Ectodermal cell (in vitro differentiated cells): ENCODE measurements around the gene PPP3CB.
"Not testable (repeated sequence)": the region's sequence is repeated elsewhere in the genome, so short reads cannot be mapped to it uniquely, and the experiment has no call there.

ENCODE experiments used
- H3K27ac ChIP-seq: 2 replicates; pipeline ENCODE4 v1.7.0; 2013; ENCODE audit warnings: mild to moderate bottlenecking, low read depth, low read length; ENCODE audit not compliant: insufficient read depth, poor library complexity, severe bottlenecking
- H3K27me3 ChIP-seq: 2 replicates; pipeline ENCODE4 v1.7.0; 2013; ENCODE audit warnings: mild to moderate bottlenecking, low read length; ENCODE audit not compliant: insufficient read depth, control insufficient read depth, poor library complexity, severe bottlenecking
- H3K36me3 ChIP-seq: one replicate; pipeline ENCODE4 v1.7.0; 2013; ENCODE audit warnings: low read length; ENCODE audit not compliant: control insufficient read depth, insufficient read depth
- H3K4me1 ChIP-seq: one replicate; pipeline ENCODE4 v1.7.0; 2013; ENCODE audit warnings: low read length; ENCODE audit not compliant: control insufficient read depth, insufficient read depth
- H3K4me3 ChIP-seq: 2 replicates; pipeline ENCODE4 v1.7.0; 2013; ENCODE audit warnings: low read depth, low read length, control low read depth; ENCODE audit not compliant: insufficient read depth
- H3K9me3 ChIP-seq: 2 replicates; pipeline ENCODE4 v1.7.0; 2013; ENCODE audit warnings: mild to moderate bottlenecking, low read length, moderate library complexity; ENCODE audit not compliant: control insufficient read depth
- WGBS, 2 experiments: methylation state at CpG; one replicate each; pipeline ENCODE4 v1.1.7; 2013; ENCODE audit warnings: missing lambda C conversion rate in 2 of 2; 5-methylcytosine and 5-hydroxymethylcytosine counted together

PPP3CB gene

DNA sequence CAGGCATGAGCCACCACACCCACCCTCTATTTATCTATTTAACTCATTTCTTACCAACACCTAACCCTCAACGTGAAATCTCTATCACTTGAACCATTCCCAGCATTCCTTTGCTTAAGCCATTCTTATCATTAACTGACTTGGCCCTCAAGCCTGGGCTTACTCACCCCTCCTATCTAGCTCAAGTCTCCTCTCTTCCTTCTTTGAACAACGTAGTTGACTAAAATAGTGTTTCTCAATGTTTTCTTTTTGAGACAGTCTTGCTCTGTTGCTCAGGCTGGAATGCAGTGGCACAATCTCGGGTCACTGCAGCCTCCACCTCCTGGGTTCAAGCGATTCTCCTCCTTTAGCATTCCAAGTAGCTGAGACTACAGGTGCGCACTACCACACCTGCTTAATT, 89.0 kb downstream of the PPP3CB start:
- Histone ChIP-seq H3K36me3 (no peaks in the 10 kb centered on the region), H3K27me3 (no peaks in the 10 kb centered on the region), H3K4me1 (no peaks in the 10 kb centered on the region), H3K4me3 (no peak overlapping the region), H3K9me3 (no peaks in the 10 kb centered on the region), H3K27ac (no peak overlapping the region)
- 93 to 94% methylated on average over 5 of the region's 5 CpGs for WGBS, 2 experiments

DNA sequence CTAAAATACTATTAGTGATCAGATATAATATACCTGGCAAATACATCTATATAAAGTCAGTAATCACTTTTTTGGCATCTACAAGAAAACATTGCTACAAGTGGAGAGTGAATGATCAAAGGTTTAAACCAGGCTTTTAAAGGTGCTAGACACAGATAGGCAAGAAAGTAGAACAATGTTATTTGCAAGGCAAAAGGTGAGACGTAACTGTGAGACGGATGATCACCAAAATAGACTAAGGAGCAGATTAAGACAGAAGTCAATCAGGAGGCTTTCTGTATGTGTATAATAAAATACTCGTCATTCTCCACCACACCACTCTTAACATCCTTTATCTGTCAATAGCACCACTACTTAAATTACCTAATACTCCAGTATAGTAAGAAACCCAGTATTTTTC, 90.3 kb downstream of the PPP3CB start:
- H3K36me3 ChIP-seq: no peaks in the 10 kb centered on the region

DNA sequence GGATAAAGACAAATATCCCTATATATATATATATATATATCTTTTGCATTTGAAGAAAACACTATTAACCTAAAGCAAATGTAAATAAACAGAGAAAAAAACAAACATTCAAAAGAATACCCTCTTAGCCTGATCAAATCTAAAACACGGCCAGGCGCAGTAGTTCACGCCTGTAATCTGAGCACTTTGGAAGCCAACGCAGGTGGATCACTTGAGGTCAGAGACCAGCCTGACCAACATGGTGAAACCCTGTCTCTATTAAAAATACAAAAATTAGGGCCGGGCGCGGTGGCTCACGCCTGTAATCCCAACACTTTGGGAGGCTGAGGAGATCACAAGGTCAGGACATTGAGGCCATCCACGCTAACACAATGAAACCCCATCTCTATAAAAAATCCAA, 91.1 kb downstream of the PPP3CB start:
- Histone ChIP-seq H3K36me3 (no peaks in the 10 kb centered on the region), H3K4me3 (no peak overlapping the region), H3K27ac (no peak overlapping the region), H3K4me1 (no peaks in the 10 kb centered on the region), H3K9me3 (no peaks in the 10 kb centered on the region), H3K27me3 (no peaks in the 10 kb centered on the region)
- 91 to 95% methylated on average over 9 of the region's 9 CpGs for WGBS, 2 experiments

More for the DNA sequence above, 90.3 kb downstream of the PPP3CB start:
- Histone ChIP-seq H3K4me1 (no peaks in the 10 kb centered on the region), H3K27ac (no peak overlapping the region), H3K27me3 (no peaks in the 10 kb centered on the region), H3K9me3 (no peaks in the 10 kb centered on the region), H3K4me3 (no peak overlapping the region)
- 93 to 94% methylated on average over 3 of the region's 3 CpGs for WGBS, 2 experiments

DNA sequence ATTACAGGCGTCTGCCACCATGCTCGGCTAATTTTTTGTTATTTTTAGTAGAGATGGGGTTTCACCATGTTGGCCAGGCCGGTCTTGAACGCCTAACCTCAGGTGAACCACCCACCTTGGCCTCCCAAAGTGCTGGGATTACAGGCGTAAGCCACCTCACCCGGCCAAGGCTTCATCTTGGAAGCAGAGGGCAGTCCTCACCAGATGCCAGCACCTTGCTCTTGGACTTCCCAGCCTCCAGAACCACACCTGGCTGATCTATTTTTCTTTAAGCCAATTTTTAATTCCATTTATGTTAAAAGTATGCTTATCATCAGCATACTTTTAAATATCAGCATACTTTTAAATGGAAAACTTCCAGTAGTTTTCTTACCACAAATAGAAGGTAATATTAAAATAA, 94.2 kb downstream of the PPP3CB start:
- Histone ChIP-seq H3K9me3 (no peaks in the 10 kb centered on the region), H3K4me3 (no peak overlapping the region), H3K4me1 (no peaks in the 10 kb centered on the region), H3K36me3 (no peaks in the 10 kb centered on the region), H3K27ac (no peak overlapping the region), H3K27me3 (no peaks in the 10 kb centered on the region)
- 92 to 94% methylated on average over 6 of the region's 6 CpGs for WGBS, 2 experiments

DNA sequence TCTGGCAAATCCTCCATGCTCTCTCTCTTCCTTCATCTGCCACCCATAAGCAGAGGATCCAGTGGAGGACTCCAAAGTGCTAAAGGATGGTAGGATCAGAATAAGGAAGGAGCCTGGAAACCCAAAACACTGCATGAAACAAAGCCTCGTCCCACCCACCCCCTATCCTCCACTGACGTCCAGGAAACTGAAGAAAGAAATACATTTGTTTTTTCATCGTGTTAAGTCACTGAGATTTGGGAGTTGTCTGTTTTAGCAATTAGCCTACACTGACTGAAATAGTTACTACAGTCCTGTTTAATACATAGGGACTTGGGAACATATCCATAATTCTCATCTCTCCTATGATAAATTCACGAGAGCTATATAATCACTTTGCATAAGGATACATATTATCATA, 96.8 kb downstream of the PPP3CB start:
- Histone ChIP-seq H3K4me3 (no peak overlapping the region), H3K4me1 (no peaks in the 10 kb centered on the region), H3K27me3 (no peaks in the 10 kb centered on the region), H3K36me3 (peaks cover 3% of the 10 kb centered on the region), H3K27ac (no peak overlapping the region), H3K9me3 (no peaks in the 10 kb centered on the region)
- 92 to 95% methylated on average over 4 of the region's 4 CpGs for WGBS, 2 experiments

DNA sequence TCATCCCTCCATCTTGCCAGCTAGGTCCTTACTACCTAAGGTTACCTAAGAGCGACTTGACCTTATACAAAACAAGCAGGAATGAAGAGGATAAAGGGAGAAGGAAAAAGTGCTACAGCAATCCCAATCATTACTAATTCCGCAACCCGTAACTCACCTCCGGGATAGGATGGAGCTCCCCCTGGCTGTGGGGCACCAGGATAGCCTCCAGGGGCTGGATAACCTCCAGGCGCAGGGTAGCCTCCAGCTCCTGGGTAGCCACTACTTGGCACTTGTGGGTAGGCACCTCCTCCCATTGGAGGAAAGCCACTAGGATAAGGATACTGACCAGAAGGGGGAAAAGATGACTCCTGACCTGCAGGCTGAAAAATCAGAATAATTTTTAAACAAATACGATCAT, 97.8 kb downstream of the PPP3CB start:
- H3K4me3 ChIP-seq: no peak overlapping the region
- 96 to 97% methylated on average over 4 to 6 of the region's 6 CpGs for WGBS, 2 experiments
- no peaks in the 10 kb centered on the region for H3K27me3 ChIP-seq
- peaks cover 3% of the 10 kb centered on the region for H3K36me3 ChIP-seq
- no peaks in the 10 kb centered on the region for H3K4me1 ChIP-seq
- H3K27ac ChIP-seq: no peak overlapping the region
- no peaks in the 10 kb centered on the region for H3K9me3 ChIP-seq

DNA sequence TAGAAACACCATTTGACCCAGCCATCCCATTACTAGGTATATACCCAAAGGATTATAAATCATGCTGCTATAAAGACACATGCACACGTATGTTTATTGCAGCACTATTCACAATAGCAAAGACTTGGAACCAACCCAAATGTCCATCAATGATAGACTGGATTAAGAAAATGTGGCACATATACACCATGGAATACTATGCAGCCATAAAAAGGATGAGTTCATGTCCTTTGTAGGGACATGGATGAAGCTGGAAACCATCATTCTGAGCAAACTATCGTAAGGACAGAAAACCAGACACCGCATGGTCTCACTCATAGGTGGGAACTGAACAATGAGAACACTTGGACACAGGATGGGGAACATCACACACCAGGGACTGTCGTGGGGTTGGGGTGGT, 101.5 kb downstream of the PPP3CB start:
- 85 to 97% methylated on average over 3 of the region's 4 CpGs for WGBS, 2 experiments
- not testable (repeated sequence) for H3K36me3 ChIP-seq

DNA sequence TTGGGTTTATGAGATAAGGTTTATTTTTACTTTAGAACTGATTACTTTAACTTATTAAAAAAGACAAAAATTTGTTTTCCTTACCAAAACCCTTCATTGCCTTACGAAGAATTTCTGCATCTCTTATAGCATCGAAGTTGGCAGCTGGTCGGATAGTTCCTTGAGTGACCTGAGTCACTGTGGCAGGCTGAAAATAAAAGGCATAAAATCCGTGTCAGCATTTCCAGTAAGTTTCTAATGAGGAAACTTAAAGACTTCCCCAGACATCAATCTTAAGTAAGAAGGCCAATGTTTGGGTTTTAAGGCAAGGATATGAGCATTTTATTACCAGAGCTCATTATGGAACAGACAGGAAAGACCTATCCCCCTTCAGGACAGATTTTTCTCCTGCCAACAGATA, 107.6 kb downstream of the PPP3CB start:
- H3K36me3 ChIP-seq: peaks cover 12% of the 10 kb centered on the region
- no peaks in the 10 kb centered on the region for H3K27me3 ChIP-seq
- H3K4me1 ChIP-seq: no peaks in the 10 kb centered on the region
- WGBS, 2 experiments: 96 to 97% methylated on average over 4 of the region's 4 CpGs
- no peak overlapping the region for H3K27ac ChIP-seq
- no peaks in the 10 kb centered on the region for H3K9me3 ChIP-seq
- no peak overlapping the region for H3K4me3 ChIP-seq

More for the DNA sequence above, 101.5 kb downstream of the PPP3CB start:
- H3K4me3 ChIP-seq, H3K9me3 ChIP-seq, H3K27me3 ChIP-seq, H3K4me1 ChIP-seq, H3K27ac ChIP-seq: not testable (repeated sequence)

DNA sequence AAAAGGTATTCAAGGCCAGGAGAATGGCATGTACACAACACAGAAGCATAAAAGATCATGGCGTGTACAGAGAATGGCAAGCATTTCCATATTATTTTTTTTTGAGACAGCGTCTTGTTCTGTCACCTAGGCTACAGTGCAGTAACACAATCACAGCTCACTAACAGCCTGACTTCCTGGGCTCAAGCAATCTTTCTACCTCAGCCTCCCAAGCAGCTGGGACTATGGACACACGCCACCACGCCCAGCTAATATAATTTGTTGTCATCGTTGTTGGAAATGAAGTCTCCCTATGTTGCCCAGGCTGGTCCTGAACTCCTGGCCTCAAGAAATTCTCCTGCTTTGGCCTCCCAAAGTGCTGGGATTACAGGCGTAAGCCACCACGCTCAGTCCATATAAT, 109.2 kb downstream of the PPP3CB start:
- Histone ChIP-seq H3K9me3 (no peaks in the 10 kb centered on the region), H3K27ac (no peak overlapping the region), H3K4me1 (no peaks in the 10 kb centered on the region), H3K4me3 (no peak overlapping the region), H3K27me3 (no peaks in the 10 kb centered on the region), H3K36me3 (peaks cover 12% of the 10 kb centered on the region)
- 96 to 97% methylated on average over 7 of the region's 7 CpGs for WGBS, 2 experiments
